Naive B cell (primary cell): ENCODE results near the gene ECE2. TPM values are rescaled to one million over a fixed set of nuclear protein-coding genes. Genes with fewer than 3 reads are reported as not detected.

Experiments used
- ATAC-seq, 2 donors: fragments of 150-1000 bp; cut with Tn5 transposase; 2 replicates each; pipeline ENCODE4 v1.10.0; 2021; ENCODE audit warnings: low read depth in 2 of 2, mild to moderate bottlenecking in 2 of 2, moderate library complexity in 2 of 2
- DNase-seq: peaks from one replicate; pipeline ENCODE4 v3.0.0; 2022
- H3K27ac Mint-ChIP-seq, 6 donors: one replicate each; pipeline ENCODE4 v1.8.0; 2020 to 2022; ENCODE audit warnings: mild to moderate bottlenecking in 6 of 6, mixed read lengths in 6 of 6, moderate library complexity in 5 of 6, inconsistent platforms in 2 of 6
- H3K27me3 Mint-ChIP-seq, 3 donors: one replicate each; pipeline ENCODE4 v1.8.0; 2021 to 2022; ENCODE audit warnings: mixed read lengths in 3 of 3, mild to moderate bottlenecking in 1 of 3
- H3K36me3 Mint-ChIP-seq, 2 donors: one replicate each; pipeline ENCODE4 v1.8.0; 2020 to 2022; ENCODE audit warnings: mixed read lengths in 2 of 2, inconsistent platforms in 1 of 2, mild to moderate bottlenecking in 1 of 2
- H3K4me1 Mint-ChIP-seq, 3 donors: one replicate each; pipeline ENCODE4 v1.8.0; 2020 to 2022; ENCODE audit warnings: mixed read lengths in 3 of 3, inconsistent platforms in 1 of 3, mild to moderate bottlenecking in 1 of 3, moderate library complexity in 1 of 3
- H3K4me3 Mint-ChIP-seq, 8 donors: one replicate each; pipeline ENCODE4 v1.8.0; 2020 to 2022; ENCODE audit warnings: mild to moderate bottlenecking in 8 of 8, mixed read lengths in 8 of 8, moderate library complexity in 8 of 8, inconsistent platforms in 2 of 8
- H3K9me3 Mint-ChIP-seq, 7 donors: one replicate each; pipeline ENCODE4 v1.8.0; 2020 to 2022; ENCODE audit warnings: mixed read lengths in 7 of 7, mild to moderate bottlenecking in 5 of 7, inconsistent platforms in 2 of 7, moderate library complexity in 1 of 7
- polyA plus RNA-seq, 6 donors: library from polyadenylated mRNA; unstranded; fragments of 300-500 nt; fragmentation: Illumina TruSeq; gene quantifications; one replicate each; pipeline ENCODE4 v1.2.3, GENCODE V29; 2021; ENCODE audit warnings: low read depth in 6 of 6

Gene ECE2
- polyA plus RNA-seq, 6 donors from 2014 or later: not detected

DNA sequence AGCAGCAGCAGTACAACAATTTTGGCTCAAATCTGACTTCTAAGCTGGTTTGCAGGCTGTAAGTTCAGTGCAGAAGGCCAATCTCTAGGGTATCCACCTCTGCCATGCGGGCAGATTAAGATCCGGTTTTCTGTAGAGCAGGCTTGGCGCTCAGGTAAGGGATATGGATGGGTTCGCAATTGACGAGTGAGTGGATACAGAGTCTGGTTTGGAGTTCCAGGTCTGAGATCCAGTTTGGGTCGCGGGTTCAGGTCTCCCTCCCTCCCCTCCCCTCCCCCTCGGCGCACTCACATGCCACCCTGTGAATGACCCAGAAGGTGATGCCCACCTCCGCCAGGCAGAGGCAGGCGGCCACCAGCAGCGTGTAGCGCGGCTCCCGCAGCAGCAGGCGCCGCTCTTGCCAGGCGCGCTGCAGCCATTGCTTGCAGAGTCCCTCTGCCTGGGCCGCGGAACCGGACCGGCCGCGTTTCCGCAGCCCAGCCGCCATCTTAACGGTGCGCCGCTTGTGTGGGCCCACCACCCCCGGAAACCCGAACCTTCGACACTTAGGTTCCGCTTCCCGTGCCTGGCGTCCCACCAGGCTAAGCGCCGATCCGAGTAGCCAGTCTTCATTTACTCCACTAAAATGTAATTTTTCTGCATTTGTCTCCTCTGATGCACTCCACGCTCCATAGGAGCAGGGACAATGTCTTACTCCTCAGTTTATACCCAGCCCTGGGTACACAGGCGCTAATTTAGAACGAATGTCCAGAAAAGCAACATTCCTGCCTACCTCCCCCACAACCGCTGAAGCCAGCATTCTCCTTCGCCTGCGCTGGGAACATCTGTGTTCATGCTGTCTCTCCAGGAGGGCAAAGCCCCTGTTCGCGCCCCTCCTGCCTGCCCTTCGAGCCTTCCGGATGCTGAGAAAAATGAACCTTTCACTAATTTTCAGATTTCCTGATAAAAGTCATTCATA lies 27.1 kb upstream of the ECE2 start, which contains the start of gene ALG3:
ALG3 (minus strand) TSS at position 509 of the 958 bp plus-strand sequence; CDS start at position 487, 22 bp downstream.
- Mint-ChIP-seq H3K4me3 (peak within 1 kb of the TSS; percentile 96 to 100 (median 98)), H3K4me1 (peaks cover 21 to 32% (median 24%) of the 10 kb centered on the region in 3 donors), H3K9me3 (no peaks in the 10 kb centered on the region), H3K27ac (peak within 1 kb of the TSS; percentile 93 to 99 (median 98)), H3K27me3 (no peaks in the 10 kb centered on the region), H3K36me3 (peaks cover 5 to 19% of the 10 kb centered on the region in 2 donors)
- ATAC-seq (peak; percentile 51 to 59), DNase-seq (peak; percentile 85)

DNA sequence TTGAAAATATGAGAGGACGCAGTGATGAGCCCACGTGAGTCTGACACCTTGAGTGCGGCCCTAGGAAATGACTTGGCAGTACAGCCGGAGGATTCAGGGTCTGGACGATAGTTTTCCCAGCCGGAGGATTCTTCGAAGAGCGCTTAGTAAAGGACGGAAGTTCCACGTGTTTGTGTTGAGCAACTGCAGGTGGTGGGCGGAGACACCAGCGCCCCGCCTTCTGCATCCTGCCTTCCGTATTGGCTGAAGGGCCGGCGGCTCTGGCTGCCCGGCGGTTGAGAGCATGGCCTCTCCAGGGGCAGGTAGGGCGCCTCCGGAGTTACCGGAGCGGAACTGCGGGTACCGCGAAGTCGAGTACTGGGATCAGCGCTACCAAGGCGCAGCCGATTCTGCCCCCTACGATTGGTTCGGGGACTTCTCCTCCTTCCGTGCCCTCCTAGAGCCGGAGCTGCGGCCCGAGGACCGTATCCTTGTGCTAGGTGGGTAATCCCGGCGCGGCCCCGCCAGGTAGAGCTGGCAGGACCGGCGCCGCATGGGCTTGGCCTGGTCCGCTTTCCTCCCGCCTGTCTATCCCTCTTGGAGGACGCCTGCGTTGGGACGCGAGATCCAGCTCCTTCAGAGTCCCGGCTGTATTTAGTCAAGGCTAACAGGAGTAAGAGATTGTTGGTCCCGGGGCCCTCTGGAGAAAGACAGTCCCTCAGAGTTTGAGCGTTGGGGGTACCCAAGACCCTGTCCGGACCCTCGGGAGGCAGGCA lies 26.2 kb upstream of the ECE2 start, which contains the start of gene EEF1AKMT4:
EEF1AKMT4 (plus strand) TSS at position 261 of the 755 bp plus-strand sequence; CDS start at position 284, 23 bp downstream.
- peak within 1 kb of the TSS; percentile 93 to 99 (median 98) for H3K27ac Mint-ChIP-seq
- ATAC-seq (peak; percentile 83 to 86), DNase-seq (peak; percentile 91)
- peaks cover 18 to 29% (median 24%) of the 10 kb centered on the region in 3 donors for H3K4me1 Mint-ChIP-seq
- H3K27me3 Mint-ChIP-seq: no peaks in the 10 kb centered on the region
- H3K9me3 Mint-ChIP-seq: no peaks in the 10 kb centered on the region
- H3K4me3 Mint-ChIP-seq: peak within 1 kb of the TSS; percentile 96 to 100 (median 98)
- H3K36me3 Mint-ChIP-seq: peaks cover 5 to 16% of the 10 kb centered on the region in 2 donors

DNA sequence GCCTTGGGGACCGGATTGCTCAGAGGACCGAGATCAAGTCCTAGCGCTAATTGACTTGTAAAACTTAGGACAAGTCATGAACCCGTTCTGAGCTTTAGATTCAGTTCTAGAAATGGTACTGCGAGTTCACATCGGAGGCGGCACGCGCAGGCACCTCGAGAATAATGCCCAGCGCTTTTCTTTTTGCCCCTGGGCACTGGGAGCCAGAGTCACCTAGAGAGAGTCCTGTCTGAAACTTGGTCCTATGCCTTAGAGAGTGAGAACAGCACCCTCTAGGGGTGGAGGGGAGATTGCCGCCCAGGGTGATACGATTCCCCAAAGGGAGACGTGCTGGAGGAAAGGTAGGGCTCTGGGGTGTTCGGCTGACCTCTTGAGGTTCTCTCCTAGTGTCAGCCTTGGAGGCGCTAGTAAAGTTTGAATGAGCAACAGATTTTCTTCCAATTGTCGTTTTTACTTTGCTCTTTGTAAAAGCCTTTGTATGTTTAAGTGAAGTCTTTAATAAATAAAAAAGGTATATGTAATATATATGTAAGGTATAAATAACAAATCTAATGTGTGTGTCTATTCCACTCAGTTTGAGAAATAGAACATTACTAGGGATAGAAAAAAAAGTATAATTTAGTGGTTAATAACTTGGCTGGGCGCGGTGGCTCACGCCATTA lies 25.5 kb upstream of the ECE2 start:
- Mint-ChIP-seq H3K27me3 (no peaks in the 10 kb centered on the region), H3K4me1 (peaks cover 13 to 23% (median 20%) of the 10 kb centered on the region in 3 donors), H3K36me3 (peaks cover 5 to 9% of the 10 kb centered on the region in 2 donors), H3K9me3 (no peaks in the 10 kb centered on the region), H3K27ac (peak overlapping the region in 5 of 6 donors; percentile 21 to 99 (median 76)), H3K4me3 (peak overlapping the region; percentile 96 to 100 (median 98))
- ATAC-seq (peak; percentile 70 to 72), DNase-seq (peak; percentile 89)

DNA sequence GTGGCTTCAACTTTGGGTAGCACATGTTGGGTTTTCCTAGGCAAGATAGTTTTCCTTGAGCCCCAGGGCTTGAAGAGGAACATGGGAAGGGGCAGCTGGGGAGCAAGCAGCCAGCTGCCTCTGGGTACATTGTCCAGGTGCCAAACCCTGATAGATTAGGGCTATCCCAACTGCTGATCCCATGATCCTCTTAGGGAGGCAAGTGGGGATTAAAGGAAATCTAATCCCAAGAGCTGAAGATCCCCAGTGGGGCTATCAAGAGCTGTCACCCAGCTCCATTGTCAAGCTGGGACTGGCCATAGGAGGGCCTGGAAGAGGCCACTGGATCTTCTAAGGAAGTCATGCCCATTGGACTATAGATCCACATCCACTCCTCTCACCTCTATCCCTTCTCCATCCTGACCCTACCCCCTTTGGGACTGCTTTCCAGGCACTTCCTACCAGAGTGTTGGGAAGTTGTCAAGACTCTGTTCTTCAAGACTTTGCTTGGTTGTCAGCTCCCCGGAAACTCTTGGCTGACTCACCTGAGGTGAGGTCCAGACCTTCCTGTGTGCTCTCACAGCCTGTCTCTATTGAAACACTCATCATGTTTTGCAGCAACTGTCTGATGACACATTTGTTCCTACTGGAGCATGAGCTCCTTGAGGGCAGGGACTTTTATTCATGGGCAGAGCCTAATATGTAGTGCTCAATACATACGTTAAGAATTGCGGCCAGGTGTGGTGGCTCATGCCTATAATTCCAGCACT lies 20.4 kb upstream of the ECE2 start:
- Mint-ChIP-seq H3K4me1 (peaks cover 9 to 11% (median 9%) of the 10 kb centered on the region in 3 donors), H3K4me3 (peak overlapping the region in 1 of 8 donors; percentile 36), H3K9me3 (no peaks in the 10 kb centered on the region), H3K36me3 (peaks cover 0 to 11% of the 10 kb centered on the region in 2 donors), H3K27me3 (peaks cover 15 to 19% (median 16%) of the 10 kb centered on the region in 3 donors), H3K27ac (no peak overlapping the region)
- no peak for DNase-seq
- ATAC-seq: no peak

DNA sequence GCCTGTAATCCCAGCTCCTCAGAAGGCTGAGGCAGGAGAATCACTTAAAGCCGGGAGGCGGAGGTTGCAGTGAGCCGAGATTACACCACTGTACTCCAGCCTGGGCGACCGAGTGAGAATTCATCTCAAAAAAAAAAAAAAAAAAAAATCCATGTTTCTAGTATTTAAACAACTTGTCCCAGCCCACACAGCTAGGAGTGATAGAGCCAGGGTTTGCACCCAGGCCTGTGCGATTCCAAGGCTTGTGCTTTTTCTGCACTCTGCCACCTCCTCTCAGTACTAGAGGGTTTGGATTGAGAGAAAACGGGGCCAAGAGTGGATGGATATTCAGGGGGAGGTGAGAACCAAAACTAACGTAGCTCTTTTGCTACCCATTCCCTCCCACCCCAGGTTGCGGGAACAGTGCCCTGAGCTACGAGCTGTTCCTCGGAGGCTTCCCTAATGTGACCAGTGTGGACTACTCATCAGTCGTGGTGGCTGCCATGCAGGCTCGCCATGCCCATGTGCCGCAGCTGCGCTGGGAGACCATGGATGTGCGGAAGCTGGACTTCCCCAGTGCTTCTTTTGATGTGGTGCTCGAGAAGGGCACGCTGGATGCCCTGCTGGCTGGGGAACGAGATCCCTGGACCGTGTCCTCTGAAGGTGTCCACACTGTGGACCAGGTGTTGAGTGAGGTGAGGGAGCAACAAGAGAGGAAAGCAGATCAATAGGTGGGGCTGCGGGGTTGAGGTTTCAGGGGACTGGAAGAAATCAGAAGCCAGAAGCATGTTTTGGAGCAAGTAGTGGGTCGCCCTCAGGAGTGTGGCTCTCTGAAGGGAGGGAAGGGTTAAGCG lies 18.5 kb upstream of the ECE2 start:
- Mint-ChIP-seq H3K4me3 (no peak overlapping the region), H3K4me1 (peaks cover 18 to 20% (median 19%) of the 10 kb centered on the region in 3 donors), H3K9me3 (no peaks in the 10 kb centered on the region), H3K27ac (no peak overlapping the region), H3K36me3 (peaks cover 0 to 13% of the 10 kb centered on the region in 2 donors), H3K27me3 (peaks cover 23 to 32% (median 28%) of the 10 kb centered on the region in 3 donors)
- ATAC-seq: no peak
- DNase-seq: no peak

DNA sequence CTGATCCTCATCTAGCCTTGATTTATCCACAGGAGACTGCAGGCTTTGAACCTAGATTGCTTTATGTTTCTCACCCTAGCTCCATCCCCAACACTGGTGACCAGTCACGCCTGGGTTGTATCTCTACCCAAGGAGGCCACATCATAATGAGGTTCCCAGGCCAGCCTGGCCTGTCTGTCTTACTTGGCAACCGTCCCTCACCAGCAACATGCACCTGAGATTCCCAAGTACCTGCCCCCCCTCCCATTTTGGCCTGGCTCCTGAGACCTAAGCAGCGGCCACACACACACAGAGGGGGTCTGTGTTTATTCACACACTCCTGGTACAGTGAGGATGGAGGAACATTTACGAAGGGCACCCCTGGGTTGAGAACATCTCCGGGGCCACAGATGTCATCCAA lies 16.9 kb upstream of the ECE2 start:
- peak overlapping the region in 1 of 6 donors; percentile 37 for H3K27ac Mint-ChIP-seq
- no peak for ATAC-seq

DNA sequence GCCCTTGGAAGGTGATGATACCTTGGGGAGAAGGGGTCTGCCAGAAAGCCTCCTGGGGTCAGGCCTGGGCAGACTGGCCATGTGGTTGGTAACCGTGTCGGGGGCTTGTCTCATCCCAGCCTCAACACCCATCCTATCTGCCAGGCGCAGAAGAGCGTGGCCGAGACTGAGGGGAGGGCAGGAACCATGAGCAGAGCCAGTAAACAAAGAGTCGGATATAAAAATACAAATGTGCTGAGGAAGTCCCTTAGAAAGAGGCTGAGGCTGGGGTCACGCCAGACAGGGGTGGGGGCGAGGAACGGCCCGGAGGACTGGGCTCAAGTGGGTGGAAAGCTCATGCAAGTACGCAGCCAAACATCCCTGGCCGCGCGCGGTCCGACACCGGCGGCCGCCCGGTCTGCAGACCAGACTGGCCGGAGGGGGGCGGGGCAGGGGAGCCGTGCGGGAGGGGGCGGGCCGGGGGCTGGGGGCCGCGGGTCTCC lies 16.4 kb upstream of the ECE2 start:
- Mint-ChIP-seq H3K27ac (no peak overlapping the region), H3K27me3 (peaks cover 31 to 48% (median 43%) of the 10 kb centered on the region in 3 donors), H3K36me3 (peaks cover 0 to 13% of the 10 kb centered on the region in 2 donors), H3K4me3 (peak overlapping the region in 6 of 8 donors; percentile 53 to 77 (median 69)), H3K9me3 (peaks cover 0 to 3% (median 0%) of the 10 kb centered on the region in 7 donors), H3K4me1 (peaks cover 22 to 28% (median 24%) of the 10 kb centered on the region in 3 donors)
- ATAC-seq: no peak
- DNase-seq: no peak

More for the DNA sequence above, 16.9 kb upstream of the ECE2 start:
- DNase-seq: no peak
- Mint-ChIP-seq H3K4me1 (peaks cover 22 to 28% (median 24%) of the 10 kb centered on the region in 3 donors), H3K36me3 (peaks cover 0 to 13% of the 10 kb centered on the region in 2 donors), H3K4me3 (peak overlapping the region in 7 of 8 donors; percentile 7 to 77 (median 67)), H3K9me3 (peaks cover 0 to 3% (median 0%) of the 10 kb centered on the region in 7 donors), H3K27me3 (peaks cover 27 to 46% (median 43%) of the 10 kb centered on the region in 3 donors)

DNA sequence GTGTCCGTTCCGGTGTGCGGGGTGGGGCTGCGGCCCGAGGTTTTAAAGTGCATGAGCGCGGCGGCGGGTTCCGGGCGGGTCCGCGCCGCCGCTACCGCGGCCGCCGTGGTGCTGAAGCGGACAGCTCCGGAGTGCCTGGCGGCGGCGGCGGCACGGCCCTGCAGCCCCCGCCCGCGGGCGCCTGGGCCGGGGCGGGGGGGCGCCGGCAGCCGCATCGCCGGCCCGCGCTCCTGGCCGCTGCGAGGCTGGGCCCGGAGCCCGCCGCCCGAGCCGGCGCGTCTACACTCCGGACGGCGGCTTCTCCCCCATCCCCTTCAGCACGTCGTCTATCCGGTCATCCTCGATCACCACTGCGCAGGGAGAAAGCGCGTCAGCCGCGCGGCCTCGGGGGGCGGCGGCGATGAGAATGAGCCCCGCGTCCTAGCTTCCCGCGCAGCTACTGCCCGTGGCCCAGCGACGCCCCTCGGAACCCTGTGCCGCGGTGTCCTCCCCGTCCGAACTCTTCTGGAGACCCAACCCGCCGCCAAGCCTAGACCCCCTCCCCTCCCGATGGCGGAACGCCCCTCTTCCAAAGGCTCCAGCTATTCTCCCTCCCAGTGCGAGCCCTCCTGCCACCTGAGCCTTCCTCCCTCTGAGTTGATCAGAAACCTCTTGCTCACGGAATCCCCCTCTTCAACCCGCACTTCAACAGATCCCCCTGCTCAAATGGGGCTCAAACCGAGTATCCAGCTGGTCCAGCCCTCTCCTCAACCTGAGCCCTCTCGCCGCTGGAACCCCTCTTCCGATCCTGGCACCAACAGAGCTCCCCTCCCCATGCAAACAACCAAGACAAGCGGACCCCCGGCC lies 15.7 kb upstream of the ECE2 start:
- H3K27ac Mint-ChIP-seq: no peak overlapping the region
- peak; percentile 62 to 65 for ATAC-seq
- DNase-seq: peak; percentile 35
- H3K36me3 Mint-ChIP-seq: peaks cover 0 to 13% of the 10 kb centered on the region in 2 donors
- peaks cover 37 to 52% (median 43%) of the 10 kb centered on the region in 3 donors for H3K27me3 Mint-ChIP-seq
- H3K9me3 Mint-ChIP-seq: peaks cover 0 to 3% (median 0%) of the 10 kb centered on the region in 7 donors
- peaks cover 22 to 28% (median 24%) of the 10 kb centered on the region in 3 donors for H3K4me1 Mint-ChIP-seq
- H3K4me3 Mint-ChIP-seq: peak overlapping the region; percentile 69 to 90 (median 82)

DNA sequence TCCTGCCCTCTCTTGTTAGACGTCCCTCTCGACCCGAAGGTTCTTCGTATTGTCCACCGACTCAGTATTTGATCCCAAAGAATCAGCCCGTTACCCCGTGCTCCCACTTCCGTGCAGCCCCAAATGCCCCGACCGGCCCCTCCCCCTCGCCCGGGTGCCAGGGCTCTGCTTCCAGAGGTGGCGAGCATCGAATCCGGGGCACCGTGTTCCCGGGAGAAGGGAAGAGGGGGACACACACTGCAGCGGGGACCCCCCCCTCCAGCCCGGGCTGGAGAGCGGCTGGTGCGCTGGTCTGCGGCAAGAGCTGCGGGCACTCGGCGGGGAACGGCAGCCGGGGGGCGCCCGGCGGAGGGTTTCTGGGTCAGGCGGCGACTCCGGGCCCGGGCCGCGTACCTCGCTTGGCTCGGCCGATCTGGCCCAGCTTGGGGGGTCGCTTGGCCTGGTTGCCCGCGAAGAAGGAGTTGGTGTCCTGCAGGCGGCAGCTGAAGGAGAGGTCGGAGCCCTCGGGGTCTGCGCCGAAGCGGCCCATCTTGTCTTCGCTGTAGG lies 15.0 kb upstream of the ECE2 start:
- H3K27ac Mint-ChIP-seq: no peak overlapping the region
- ATAC-seq (no peak), DNase-seq (no peak)
- peaks cover 22 to 28% (median 24%) of the 10 kb centered on the region in 3 donors for H3K4me1 Mint-ChIP-seq
- peaks cover 39 to 52% (median 45%) of the 10 kb centered on the region in 3 donors for H3K27me3 Mint-ChIP-seq
- H3K4me3 Mint-ChIP-seq: peak overlapping the region; percentile 69 to 90 (median 82)
- peaks cover 0 to 13% of the 10 kb centered on the region in 2 donors for H3K36me3 Mint-ChIP-seq
- H3K9me3 Mint-ChIP-seq: peaks cover 0 to 3% (median 0%) of the 10 kb centered on the region in 7 donors

DNA sequence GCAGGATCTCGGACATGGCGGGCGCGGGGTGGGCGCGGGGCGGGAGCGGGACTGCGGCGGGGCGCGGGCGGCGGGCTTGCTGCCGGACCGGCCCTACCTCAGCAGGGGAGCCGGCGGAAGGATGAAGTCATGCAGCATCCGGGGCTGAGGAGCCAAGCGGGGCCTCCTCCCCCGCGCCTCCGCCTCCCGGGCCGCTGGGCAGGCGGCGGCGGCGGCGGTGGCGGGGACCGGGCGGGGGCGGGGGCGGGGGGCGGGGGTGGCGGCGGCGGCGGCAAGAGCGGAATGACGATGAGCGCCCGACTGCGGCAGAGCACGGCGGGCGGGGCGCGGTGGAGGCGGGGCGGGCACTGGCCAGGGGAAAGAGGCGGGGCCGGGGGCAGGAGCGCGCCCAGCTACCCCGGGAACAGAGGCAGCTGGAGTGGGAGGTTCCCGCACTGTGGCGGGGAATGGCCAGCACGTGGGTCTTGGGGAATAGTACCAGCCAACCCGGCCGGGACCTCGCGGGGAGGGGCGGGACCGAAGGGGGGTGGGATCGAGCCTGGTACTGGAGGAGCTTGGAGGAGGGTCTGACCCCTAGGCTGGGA lies 14.5 kb upstream of the ECE2 start, which contains the start of gene CAMK2N2:
CAMK2N2 (minus strand) TSS at position 284 of the 584 bp plus-strand sequence; CDS start at position 16, 268 bp downstream.
- Mint-ChIP-seq H3K4me3 (peak within 1 kb of the TSS; percentile 69 to 96 (median 88)), H3K4me1 (peaks cover 22 to 28% (median 24%) of the 10 kb centered on the region in 3 donors), H3K36me3 (peaks cover 0 to 13% of the 10 kb centered on the region in 2 donors), H3K27me3 (peaks cover 43 to 57% (median 50%) of the 10 kb centered on the region in 3 donors), H3K27ac (peak within 1 kb of the TSS in 3 of 6 donors; percentile 22 to 96 (median 84)), H3K9me3 (peaks cover 0 to 3% (median 0%) of the 10 kb centered on the region in 7 donors)
- DNase-seq (peak; percentile 36), ATAC-seq (peak; percentile 54 to 56)
